ENCODE results near the gene CLMN. TPM values are rescaled to one million over a fixed set of nuclear protein-coding genes. Genes with fewer than 3 reads are reported as not detected.

The CLMN gene
- polyA plus RNA-seq, 1 donor from 2014 or later: 0.57 TPM

- no peaks in the 10 kb centered on the region for H4K20me1 ChIP-seq (ENCODE audit: insufficient read depth)
- no peaks in the 10 kb centered on the region for H3K79me2 ChIP-seq (replicated peaks; ENCODE audit: insufficient read depth, low read length)
- no peak overlapping the region for H3K9ac ChIP-seq (ENCODE audit: low read length)
- H3K4me2 ChIP-seq (ENCODE audit: low read length): no peak overlapping the region
- TF ChIP-seq CTCF (IDR thresholded peaks at IDR 0.05; ENCODE audit: poor library complexity, severe bottlenecking) (no peak), POLR2AphosphoS5 (IDR thresholded peaks at IDR 0.05) (no peak), EP300 (conservative IDR thresholded peaks at IDR 0.05; ENCODE audit: poor library complexity, severe bottlenecking) (no peak), TAF1 (IDR thresholded peaks at IDR 0.05; ENCODE audit: low read depth) (no peak), MXI1 (conservative IDR thresholded peaks at IDR 0.05; ENCODE audit: poor library complexity, severe bottlenecking) (no peak), SMC3 (conservative IDR thresholded peaks at IDR 0.05; ENCODE audit: poor library complexity) (no peak), REST (IDR thresholded peaks at IDR 0.05; ENCODE audit: borderline replicate concordance) (no peak), RAD21 (conservative IDR thresholded peaks at IDR 0.05) (no peak), EZH2 (IDR thresholded peaks at IDR 0.05; ENCODE audit: borderline replicate concordance, insufficient read depth, low read length, poor library complexity, severe bottlenecking) (no peak)
- H3K27me3 ChIP-seq (ENCODE audit: insufficient read depth, low read depth, low read length): no peaks in the 10 kb centered on the region
- H3K36me3 ChIP-seq (ENCODE audit: insufficient read depth, low read length): no peaks in the 10 kb centered on the region
- H2AFZ ChIP-seq (ENCODE audit: low read depth, low read length): no peak overlapping the region
- H3K4me3 ChIP-seq (ENCODE audit: low read length): no peak overlapping the region
- no peaks in the 10 kb centered on the region for H3K9me2 ChIP-seq (ENCODE audit: insufficient read depth, low read length)
- no peak overlapping the region for H3K27ac ChIP-seq (ENCODE audit: low read length)
- no peaks in the 10 kb centered on the region for H3K9me3 ChIP-seq (ENCODE audit: low read length)
- no peaks in the 10 kb centered on the region for H3F3A ChIP-seq (ENCODE audit: insufficient read depth, low read length, poor library complexity, severe bottlenecking)
These were observed 14.6 kb downstream of the CLMN start for GRCh38 chr14:95305145-95305544.

- H2AFZ ChIP-seq (ENCODE audit: low read depth, low read length): no peak overlapping the region
- H3K9me2 ChIP-seq (ENCODE audit: insufficient read depth, low read length): no peaks in the 10 kb centered on the region
- H3K79me2 ChIP-seq (replicated peaks; ENCODE audit: insufficient read depth, low read length): no peaks in the 10 kb centered on the region
- H3K4me3 ChIP-seq (ENCODE audit: low read length): no peak overlapping the region
- H3K27me3 ChIP-seq (ENCODE audit: insufficient read depth, low read depth, low read length): no peaks in the 10 kb centered on the region
- no peak overlapping the region for H3K27ac ChIP-seq (ENCODE audit: low read length)
- no peak overlapping the region for H3K4me2 ChIP-seq (ENCODE audit: low read length)
- no peaks in the 10 kb centered on the region for H3F3A ChIP-seq (ENCODE audit: insufficient read depth, low read length, poor library complexity, severe bottlenecking)
- H3K9me3 ChIP-seq (ENCODE audit: low read length): no peaks in the 10 kb centered on the region
- no peaks in the 10 kb centered on the region for H4K20me1 ChIP-seq (ENCODE audit: insufficient read depth)
- TF ChIP-seq TAF1 (IDR thresholded peaks at IDR 0.05; ENCODE audit: low read depth): no peak
- TF ChIP-seq MXI1 (conservative IDR thresholded peaks at IDR 0.05; ENCODE audit: poor library complexity, severe bottlenecking): no peak
- TF ChIP-seq REST (IDR thresholded peaks at IDR 0.05; ENCODE audit: borderline replicate concordance): no peak
- no peak for TF ChIP-seq EP300 (conservative IDR thresholded peaks at IDR 0.05; ENCODE audit: poor library complexity, severe bottlenecking)
- TF ChIP-seq POLR2AphosphoS5 (IDR thresholded peaks at IDR 0.05): no peak
- no peak for TF ChIP-seq EZH2 (IDR thresholded peaks at IDR 0.05; ENCODE audit: borderline replicate concordance, insufficient read depth, low read length, poor library complexity, severe bottlenecking)
- TF ChIP-seq CTCF (IDR thresholded peaks at IDR 0.05; ENCODE audit: poor library complexity, severe bottlenecking): no peak
- no peak for TF ChIP-seq SMC3 (conservative IDR thresholded peaks at IDR 0.05; ENCODE audit: poor library complexity)
- no peaks in the 10 kb centered on the region for H3K36me3 ChIP-seq (ENCODE audit: insufficient read depth, low read length)
- H3K9ac ChIP-seq (ENCODE audit: low read length): no peak overlapping the region
These were observed 15.4 kb downstream of the CLMN start for GRCh38 chr14:95304342-95304741.

All from neural cell (in vitro differentiated cells).